Keratinocyte (primary cell): ENCODE measurements around the gene SOWAHC.

Source experiments
- EZH2 ChIP-seq: IDR thresholded peaks from one replicate; pipeline ENCODE4 v1.6.1; 2012; ENCODE audit warnings: inconsistent platforms, mild to moderate bottlenecking, low read length, moderate library complexity
- TF ChIP-seq, protein P1 (sequence below), 3 experiments: IDR thresholded peaks in 1 of 3; conservative IDR thresholded peaks in 1 of 3; optimal IDR thresholded peaks in 1 of 3; 2 replicates in 2 of 3; 3 replicates in 1 of 3; pipeline versions ENCODE3 to v1.5.1; 2011; ENCODE audit warnings: low read length in 3 of 3, mild to moderate bottlenecking in 3 of 3, moderate library complexity in 2 of 3, control low read depth in 1 of 3, inconsistent platforms in 1 of 3; ENCODE audit not compliant: insufficient read depth in 2 of 3; ENCODE audit errors: extremely low read depth in 1 of 3

DNA sequence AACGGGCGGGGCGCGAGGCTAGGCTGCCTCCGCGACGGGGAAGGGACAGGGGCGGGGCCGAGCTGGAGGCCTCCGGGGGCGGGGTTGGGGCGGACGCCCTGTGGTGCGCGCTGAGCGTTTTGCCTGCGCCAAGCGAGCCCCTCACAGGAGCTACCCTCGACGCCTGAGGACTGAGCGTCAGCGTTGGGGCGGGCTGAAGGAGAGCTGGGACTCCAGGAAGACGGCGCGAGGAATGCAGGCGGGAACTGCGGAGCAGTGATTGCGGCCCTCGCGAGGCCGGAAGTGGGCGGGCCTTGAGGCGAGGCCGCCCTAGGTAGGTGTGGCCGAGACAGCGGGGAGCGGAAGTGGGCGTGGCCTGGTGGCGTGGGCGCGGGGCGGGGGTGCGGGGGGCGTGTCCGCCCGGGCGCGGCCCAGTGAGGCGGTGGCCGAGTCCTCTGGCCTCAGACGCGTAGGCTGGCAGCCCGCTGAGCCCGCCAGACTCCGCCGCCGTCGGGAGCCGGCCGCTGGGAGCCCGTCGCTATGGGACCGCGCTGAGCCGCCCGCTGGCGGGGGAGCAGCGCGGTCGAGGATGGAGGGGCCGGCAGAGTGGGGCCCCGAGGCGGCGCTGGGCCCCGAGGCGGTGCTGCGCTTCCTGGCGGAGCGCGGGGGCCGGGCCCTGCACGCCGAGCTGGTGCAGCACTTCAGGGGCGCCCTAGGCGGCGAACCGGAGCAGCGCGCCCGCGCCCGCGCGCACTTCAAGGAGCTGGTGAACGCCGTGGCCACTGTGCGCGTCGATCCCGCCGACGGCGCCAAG, at the start of gene SOWAHC, which contains the start of gene SEPTIN10:
- TF ChIP-seq, protein P1, sequence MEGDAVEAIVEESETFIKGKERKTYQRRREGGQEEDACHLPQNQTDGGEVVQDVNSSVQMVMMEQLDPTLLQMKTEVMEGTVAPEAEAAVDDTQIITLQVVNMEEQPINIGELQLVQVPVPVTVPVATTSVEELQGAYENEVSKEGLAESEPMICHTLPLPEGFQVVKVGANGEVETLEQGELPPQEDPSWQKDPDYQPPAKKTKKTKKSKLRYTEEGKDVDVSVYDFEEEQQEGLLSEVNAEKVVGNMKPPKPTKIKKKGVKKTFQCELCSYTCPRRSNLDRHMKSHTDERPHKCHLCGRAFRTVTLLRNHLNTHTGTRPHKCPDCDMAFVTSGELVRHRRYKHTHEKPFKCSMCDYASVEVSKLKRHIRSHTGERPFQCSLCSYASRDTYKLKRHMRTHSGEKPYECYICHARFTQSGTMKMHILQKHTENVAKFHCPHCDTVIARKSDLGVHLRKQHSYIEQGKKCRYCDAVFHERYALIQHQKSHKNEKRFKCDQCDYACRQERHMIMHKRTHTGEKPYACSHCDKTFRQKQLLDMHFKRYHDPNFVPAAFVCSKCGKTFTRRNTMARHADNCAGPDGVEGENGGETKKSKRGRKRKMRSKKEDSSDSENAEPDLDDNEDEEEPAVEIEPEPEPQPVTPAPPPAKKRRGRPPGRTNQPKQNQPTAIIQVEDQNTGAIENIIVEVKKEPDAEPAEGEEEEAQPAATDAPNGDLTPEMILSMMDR (optimal IDR thresholded peaks at IDR 0.05 in 1 of 3, IDR thresholded peaks at IDR 0.05 in 1 of 3, conservative IDR thresholded peaks at IDR 0.05 in 1 of 3; ENCODE audit: extremely low read depth in 1 of 3, insufficient read depth in 2 of 3, low read length in 3 of 3) = no peak
- TF ChIP-seq EZH2 = no peak
